Natural killer cell treated with Interleukin-12 subunit alpha and Interleukin-12 subunit beta and Interleukin-15 and Interleukin-18, amount 100 ng/mL, for 72 hours (primary cell): ENCODE results near the gene TBC1D22B. TPM values are rescaled to one million over a fixed set of nuclear protein-coding genes. Genes with fewer than 3 reads are reported as not detected.

Source experiments
- ATAC-seq, 2 donors: fragments of 150-1000 bp; cut with Tn5 transposase in 1 of 2; sonication (Bioruptor Pico), chemical (Tn5 transposase) in 1 of 2; 2 replicates each; pipeline ENCODE4 v1.10.0; 2021
- DNase-seq: peaks from one replicate; pipeline ENCODE4 v3.0.0; 2022; ENCODE audit warnings: low spot score
- H3K27ac Mint-ChIP-seq, 2 donors: 1 replicate in 1 of 2; 2 replicates in 1 of 2; pipeline ENCODE4 v1.8.0; 2022; ENCODE audit warnings: mixed read lengths in 2 of 2, mild to moderate bottlenecking in 1 of 2, moderate library complexity in 1 of 2
- H3K27me3 Mint-ChIP-seq, 2 donors: 1 replicate in 1 of 2; 2 replicates in 1 of 2; pipeline ENCODE4 v1.8.0; 2022; ENCODE audit warnings: mixed read lengths in 2 of 2
- H3K36me3 Mint-ChIP-seq: one replicate; pipeline ENCODE4 v1.8.0; 2022; ENCODE audit warnings: mixed read lengths
- H3K4me1 Mint-ChIP-seq, 2 donors: 1 replicate in 1 of 2; 2 replicates in 1 of 2; pipeline ENCODE4 v1.8.0; 2022; ENCODE audit warnings: low read depth in 2 of 2, mixed read lengths in 2 of 2, mild to moderate bottlenecking in 1 of 2
- H3K4me3 Mint-ChIP-seq: one replicate; pipeline ENCODE4 v1.8.0; 2022; ENCODE audit warnings: mixed read lengths
- H3K9me3 Mint-ChIP-seq: 2 replicates; pipeline ENCODE4 v1.8.0; 2022; ENCODE audit warnings: mixed read lengths
- total RNA-seq, 2 donors: library from RNA; stranded (reverse); gene quantifications; one replicate each; pipeline ENCODE4 v1.2.3, GENCODE V29; 2022

The TBC1D22B gene
- total RNA-seq, 2 donors from 2014 or later: 27.3 to 37.8 TPM

DNA sequence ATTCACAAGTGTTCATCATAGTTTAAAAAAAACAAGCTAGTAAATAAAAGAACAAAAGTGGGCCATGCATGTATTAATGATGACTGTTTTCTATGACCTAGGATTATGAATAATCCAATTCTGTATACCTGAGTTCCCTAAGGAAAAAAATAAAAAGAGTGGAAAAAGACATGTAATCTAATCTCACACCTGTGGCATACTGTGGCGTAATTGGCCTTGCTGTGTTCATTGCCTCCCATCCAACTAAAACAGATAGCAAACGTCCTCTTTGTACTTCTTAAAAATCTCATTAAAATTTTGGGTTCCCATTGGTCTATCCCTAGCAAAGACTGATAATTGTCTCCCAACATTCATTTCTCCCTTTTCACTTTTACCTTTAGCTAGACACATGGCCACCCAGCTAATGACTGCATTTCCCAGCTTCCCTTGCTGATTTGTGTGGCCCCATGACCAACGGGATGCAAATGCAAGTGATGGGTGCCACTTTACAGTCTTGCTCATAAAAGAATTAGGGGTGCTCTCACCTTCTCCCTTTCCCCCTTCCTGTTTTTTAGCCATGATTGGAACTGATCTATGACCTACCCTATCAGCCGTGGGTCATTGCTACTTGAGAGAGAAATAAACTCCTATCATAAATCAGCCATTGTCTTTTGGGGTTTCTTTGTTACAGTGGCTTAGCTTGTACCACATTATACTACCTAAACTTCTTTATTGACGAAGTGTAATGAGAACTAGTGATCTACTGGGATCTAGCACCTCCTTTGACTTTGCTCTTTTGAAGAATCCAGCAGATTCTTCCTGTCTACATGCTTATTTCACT, 32.0 kb upstream of the TBC1D22B start:
- Mint-ChIP-seq H3K4me3 (no peak overlapping the region), H3K4me1 (peaks cover 26 to 31% of the 10 kb centered on the region in 2 donors), H3K27ac (no peak overlapping the region), H3K9me3 (no peaks in the 10 kb centered on the region), H3K27me3 (no peaks in the 10 kb centered on the region), H3K36me3 (no peaks in the 10 kb centered on the region)
- ATAC-seq: no peak
- DNase-seq: no peak

DNA sequence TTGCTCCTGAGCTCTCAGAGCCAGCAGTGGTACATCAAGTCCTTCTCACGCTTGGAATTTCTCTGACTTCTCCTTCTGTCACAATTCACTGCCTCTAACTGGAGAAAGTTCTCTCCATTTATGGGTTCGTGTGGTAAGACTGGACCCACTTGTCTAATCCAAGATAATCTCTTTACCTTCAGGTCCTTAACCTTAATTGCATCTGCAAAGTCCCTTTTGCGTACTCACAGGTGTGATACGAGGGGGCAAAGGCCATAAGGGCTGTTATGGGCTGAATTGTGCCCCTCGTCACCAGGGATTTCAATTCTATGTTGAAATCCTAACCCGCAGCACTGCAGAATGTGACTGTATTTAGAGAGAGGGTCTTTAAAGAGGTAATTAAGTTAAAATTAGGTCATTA, 27.5 kb upstream of the TBC1D22B start:
- no peak overlapping the region for H3K4me3 Mint-ChIP-seq
- ATAC-seq (no peak), DNase-seq (no peak)
- peak overlapping the region in 1 of 2 donors; percentile 40 for H3K27ac Mint-ChIP-seq
- H3K27me3 Mint-ChIP-seq: peaks cover 2 to 12% of the 10 kb centered on the region in 2 donors
- H3K9me3 Mint-ChIP-seq: no peaks in the 10 kb centered on the region
- peaks cover 16 to 23% of the 10 kb centered on the region in 2 donors for H3K4me1 Mint-ChIP-seq
- no peaks in the 10 kb centered on the region for H3K36me3 Mint-ChIP-seq

DNA sequence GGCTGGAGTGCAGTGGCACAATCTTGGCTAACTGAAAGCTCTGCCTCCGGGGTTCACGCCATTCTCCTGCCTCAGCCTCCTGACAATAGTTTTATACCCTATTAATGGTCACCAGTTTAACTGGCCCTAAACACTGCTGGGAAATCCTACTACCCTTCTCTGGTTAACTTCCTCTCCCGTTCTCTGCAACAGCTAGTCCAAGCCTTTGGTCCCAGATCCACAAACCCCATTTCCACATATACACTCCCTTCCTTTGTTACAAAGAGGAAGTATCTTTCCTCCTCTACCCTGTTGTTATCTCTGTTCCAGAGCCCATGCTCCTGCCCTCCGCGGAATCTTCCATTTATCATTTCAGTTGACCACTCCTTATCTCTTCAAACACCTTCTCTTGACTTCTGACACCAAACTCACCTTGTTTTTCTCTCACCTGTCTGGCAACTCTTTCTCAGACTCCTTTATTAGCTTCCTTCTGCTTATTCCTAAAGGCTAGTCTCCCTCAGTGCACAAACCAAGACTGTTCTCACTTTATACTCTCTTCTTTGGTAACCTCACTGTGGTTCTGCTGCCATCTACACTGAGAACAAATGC, 25.0 kb upstream of the TBC1D22B start:
- no peaks in the 10 kb centered on the region for H3K36me3 Mint-ChIP-seq
- no peak overlapping the region for H3K27ac Mint-ChIP-seq
- peaks cover 2 to 12% of the 10 kb centered on the region in 2 donors for H3K27me3 Mint-ChIP-seq
- DNase-seq (no peak), ATAC-seq (no peak)
- no peak overlapping the region for H3K4me3 Mint-ChIP-seq
- no peaks in the 10 kb centered on the region for H3K9me3 Mint-ChIP-seq
- peaks cover 25 to 29% of the 10 kb centered on the region in 2 donors for H3K4me1 Mint-ChIP-seq

DNA sequence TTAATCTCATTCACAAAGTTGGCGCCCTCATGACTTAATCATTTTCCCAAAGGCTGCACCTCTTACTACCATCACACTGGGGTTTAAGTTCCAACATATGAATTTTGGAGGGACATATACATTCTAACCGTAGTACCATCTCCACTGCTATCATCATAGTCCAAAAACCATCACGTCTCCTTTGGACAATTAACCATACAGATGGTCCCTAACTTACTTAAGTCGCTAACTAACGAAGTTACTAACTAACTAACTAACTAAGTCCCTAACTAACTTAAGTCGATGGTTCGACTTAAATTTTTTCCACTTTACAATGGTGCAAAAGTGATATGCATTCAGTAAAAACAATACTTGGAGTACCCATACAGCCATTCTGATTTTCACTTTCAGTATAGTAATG, 24.0 kb upstream of the TBC1D22B start:
- DNase-seq: no peak
- Mint-ChIP-seq H3K4me3 (no peak overlapping the region), H3K9me3 (no peaks in the 10 kb centered on the region), H3K27ac (no peak overlapping the region), H3K27me3 (peaks cover 2 to 12% of the 10 kb centered on the region in 2 donors), H3K4me1 (peaks cover 34 to 37% of the 10 kb centered on the region in 2 donors), H3K36me3 (no peaks in the 10 kb centered on the region)
- no peak for ATAC-seq

DNA sequence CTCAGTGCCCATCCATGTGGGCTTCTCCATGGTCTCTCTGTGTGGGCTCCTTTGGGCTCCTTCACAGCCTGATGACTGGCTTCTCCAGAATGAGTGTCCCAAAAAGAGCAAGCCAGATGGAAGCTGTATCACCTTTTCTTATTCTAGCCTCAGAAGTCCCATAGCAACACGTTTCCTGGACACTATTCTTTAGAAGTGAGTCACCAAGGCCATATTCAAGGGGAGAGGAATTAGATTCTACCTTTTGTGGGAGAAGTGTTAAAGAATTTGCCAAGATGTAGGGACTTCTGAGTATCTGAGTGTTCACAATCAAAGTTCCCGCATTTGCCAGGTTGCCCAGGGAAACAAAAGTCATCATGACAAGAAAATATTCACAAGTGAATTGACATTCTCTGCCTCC, 20.7 kb upstream of the TBC1D22B start:
- H3K36me3 Mint-ChIP-seq: no peaks in the 10 kb centered on the region
- no peak for ATAC-seq
- H3K27ac Mint-ChIP-seq: peak overlapping the region; percentile 80 to 84
- H3K4me1 Mint-ChIP-seq: peaks cover 39 to 45% of the 10 kb centered on the region in 2 donors
- no peaks in the 10 kb centered on the region for H3K9me3 Mint-ChIP-seq
- H3K27me3 Mint-ChIP-seq: peaks cover 2 to 12% of the 10 kb centered on the region in 2 donors
- H3K4me3 Mint-ChIP-seq: peak overlapping the region; percentile 58
- no peak for DNase-seq

DNA sequence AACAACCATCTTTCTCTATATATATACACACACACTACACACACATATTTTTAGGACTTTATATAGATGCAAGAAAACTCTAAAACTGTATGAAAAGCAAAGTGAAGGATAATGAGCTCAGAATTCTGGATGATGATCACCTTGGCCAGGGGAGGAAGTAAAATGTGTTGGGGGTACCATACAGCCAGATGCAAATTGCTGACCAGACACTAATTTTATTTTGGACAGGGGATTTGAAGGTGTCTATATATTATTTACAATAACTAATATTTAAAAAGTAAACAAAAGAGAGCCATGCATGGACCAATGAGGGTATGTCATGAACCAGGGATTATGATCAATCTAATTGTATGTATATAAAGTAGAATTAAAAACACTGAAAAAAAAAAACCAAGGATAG, 19.8 kb upstream of the TBC1D22B start:
- no peaks in the 10 kb centered on the region for H3K9me3 Mint-ChIP-seq
- ATAC-seq (no peak), DNase-seq (no peak)
- peak overlapping the region; percentile 58 for H3K4me3 Mint-ChIP-seq
- H3K36me3 Mint-ChIP-seq: no peaks in the 10 kb centered on the region
- peaks cover 44 to 50% of the 10 kb centered on the region in 2 donors for H3K4me1 Mint-ChIP-seq
- H3K27ac Mint-ChIP-seq: peak overlapping the region; percentile 80 to 84
- peaks cover 2 to 7% of the 10 kb centered on the region in 2 donors for H3K27me3 Mint-ChIP-seq

DNA sequence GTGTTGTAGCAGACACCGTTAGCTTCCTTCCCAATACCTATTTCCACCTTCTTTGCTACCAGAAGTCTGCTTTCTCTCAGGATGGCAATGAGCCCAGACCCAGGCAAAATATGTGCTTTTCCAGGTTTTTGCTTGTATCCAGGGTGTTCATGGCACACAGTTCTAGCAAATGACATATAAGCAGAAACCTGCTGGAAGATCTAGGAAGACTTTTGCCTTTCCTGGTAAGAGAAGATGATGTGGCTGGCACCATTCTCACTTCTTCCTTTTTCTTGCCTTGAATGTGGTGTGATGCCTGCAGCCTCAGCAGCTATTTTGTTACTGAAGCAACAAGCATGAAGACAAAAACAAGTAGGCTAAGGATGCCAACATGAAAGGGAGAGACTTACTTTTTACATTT, 19.2 kb upstream of the TBC1D22B start:
- peaks cover 45 to 50% of the 10 kb centered on the region in 2 donors for H3K4me1 Mint-ChIP-seq
- H3K9me3 Mint-ChIP-seq: no peaks in the 10 kb centered on the region
- peaks cover 0 to under 1% of the 10 kb centered on the region in 2 donors for H3K27me3 Mint-ChIP-seq
- H3K27ac Mint-ChIP-seq: peak overlapping the region; percentile 80 to 100
- DNase-seq: no peak
- H3K4me3 Mint-ChIP-seq: peak overlapping the region; percentile 74
- H3K36me3 Mint-ChIP-seq: no peaks in the 10 kb centered on the region
- ATAC-seq: no peak

DNA sequence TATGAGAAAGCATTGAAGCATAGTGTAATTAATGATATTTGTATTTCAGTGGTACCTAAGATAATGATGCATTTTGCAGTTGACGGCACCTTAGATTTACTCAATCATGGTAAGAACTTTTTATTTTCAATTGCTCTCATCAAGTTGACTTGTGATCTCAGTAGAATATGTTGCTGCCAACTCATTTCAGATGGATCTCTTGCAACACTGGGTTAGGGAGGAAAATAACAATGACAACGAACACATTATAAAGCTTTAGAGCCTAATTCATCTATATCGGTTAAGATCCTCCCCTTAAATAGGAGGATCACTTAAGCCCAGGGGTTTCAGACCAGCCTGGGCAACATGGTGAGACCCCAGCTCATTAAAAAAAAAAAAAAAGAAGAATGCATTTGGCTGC, 18.0 kb upstream of the TBC1D22B start:
- peak overlapping the region; percentile 95 to 100 for H3K27ac Mint-ChIP-seq
- H3K36me3 Mint-ChIP-seq: no peaks in the 10 kb centered on the region
- no peak for DNase-seq
- H3K4me1 Mint-ChIP-seq: peaks cover 47% of the 10 kb centered on the region in 2 donors
- H3K27me3 Mint-ChIP-seq: no peaks in the 10 kb centered on the region
- ATAC-seq: peak; percentile 20 to 26
- no peaks in the 10 kb centered on the region for H3K9me3 Mint-ChIP-seq
- peak overlapping the region; percentile 85 for H3K4me3 Mint-ChIP-seq

DNA sequence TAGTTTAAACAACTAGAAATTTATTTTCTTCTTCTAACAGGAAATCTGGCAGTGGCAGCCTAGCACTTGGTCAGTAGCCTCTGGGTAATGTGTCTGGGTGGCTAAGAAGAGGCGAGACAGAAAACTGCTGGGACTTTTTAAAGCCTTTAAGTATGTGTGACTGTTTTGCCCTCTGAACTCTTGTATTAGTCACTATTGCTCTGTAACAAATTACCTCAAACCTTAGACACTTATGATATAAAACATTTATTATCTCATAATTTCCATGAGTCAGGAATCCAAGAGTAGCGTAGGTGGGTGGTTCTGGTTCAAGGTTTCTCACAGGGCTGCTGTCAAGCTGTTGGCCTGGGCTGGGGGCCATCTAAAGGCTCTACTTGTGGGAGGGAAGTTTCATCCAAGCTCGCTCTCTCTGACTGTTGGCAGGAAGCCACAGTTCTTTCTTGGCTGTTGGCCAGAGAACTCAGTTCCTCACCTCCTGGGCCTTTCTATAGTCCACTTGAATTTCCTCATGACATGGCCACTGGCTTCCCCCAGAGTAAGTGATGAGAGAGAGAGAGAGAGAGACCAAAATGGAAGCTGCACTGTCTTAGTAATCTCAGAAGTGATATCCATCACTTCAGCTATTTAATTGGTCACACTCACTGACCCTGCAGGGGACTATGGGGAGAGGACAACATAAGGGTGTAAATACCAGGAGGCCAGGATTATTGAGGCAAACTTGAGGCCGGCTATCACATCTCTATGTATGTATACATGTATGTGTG, 17.4 kb upstream of the TBC1D22B start:
- Mint-ChIP-seq H3K9me3 (no peaks in the 10 kb centered on the region), H3K27me3 (no peaks in the 10 kb centered on the region), H3K27ac (peak overlapping the region; percentile 95 to 100), H3K4me1 (peaks cover 47% of the 10 kb centered on the region in 2 donors), H3K36me3 (no peaks in the 10 kb centered on the region), H3K4me3 (peak overlapping the region; percentile 85)
- DNase-seq (peak; percentile 87), ATAC-seq (peak; percentile 91 to 93)

DNA sequence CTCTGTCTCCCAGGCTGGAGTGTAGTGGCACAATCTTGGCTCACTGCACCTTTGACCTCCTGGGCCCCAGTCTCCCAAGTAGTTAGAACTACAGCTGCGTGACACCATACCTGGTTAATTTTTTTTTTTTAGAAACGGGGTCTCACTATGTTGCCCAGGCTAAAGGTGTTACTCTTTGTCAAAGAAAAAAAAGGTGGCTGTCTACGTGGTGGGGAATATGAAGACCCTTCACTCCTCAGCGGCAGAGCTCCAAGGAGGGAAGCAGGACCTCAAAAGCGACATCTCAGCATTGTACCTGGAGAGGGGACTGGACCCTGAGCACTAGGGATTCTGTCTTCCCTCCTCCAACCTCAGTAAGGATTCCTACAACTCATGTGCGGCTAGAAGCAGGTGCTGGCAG, 16.4 kb upstream of the TBC1D22B start:
- H3K4me3 Mint-ChIP-seq: no peak overlapping the region
- DNase-seq: no peak
- peaks cover 2% of the 10 kb centered on the region for H3K36me3 Mint-ChIP-seq
- H3K27ac Mint-ChIP-seq: peak overlapping the region; percentile 90 to 100
- no peak for ATAC-seq
- no peaks in the 10 kb centered on the region for H3K9me3 Mint-ChIP-seq
- peaks cover 2% of the 10 kb centered on the region in 2 donors for H3K27me3 Mint-ChIP-seq
- H3K4me1 Mint-ChIP-seq: peaks cover 50 to 53% of the 10 kb centered on the region in 2 donors

DNA sequence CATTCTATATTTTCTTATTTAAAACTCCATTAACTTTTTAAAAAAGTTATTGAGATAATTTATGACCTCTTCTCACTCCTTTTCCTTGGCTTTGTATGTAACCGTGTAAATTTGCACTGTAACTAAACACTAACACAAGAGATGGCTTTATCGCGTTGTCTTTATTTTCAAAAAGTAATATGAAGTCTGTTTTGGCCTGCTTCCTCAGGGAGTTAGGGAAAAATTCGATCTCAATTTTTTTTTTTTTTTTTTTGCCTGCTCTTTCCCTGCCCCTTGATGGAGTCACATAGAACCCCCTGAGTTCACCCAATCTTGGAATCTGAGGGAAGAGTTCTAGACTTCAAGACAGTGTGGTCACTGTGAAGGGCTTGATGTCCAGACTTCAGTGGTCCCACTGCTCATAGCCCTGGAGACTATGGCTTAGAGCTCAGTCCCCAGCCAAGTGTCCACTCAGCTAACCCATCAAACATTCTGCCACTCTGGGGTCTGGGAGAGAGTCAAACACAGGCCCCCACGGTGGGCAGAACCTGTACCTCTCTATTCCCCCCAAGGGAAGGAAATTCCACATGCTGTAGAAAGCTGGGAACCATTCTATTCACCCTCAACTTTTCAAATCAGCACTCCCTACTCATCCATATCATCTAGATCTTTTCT, 15.7 kb upstream of the TBC1D22B start:
- H3K4me3 Mint-ChIP-seq: peak overlapping the region; percentile 62
- DNase-seq (no peak), ATAC-seq (no peak)
- H3K4me1 Mint-ChIP-seq: peaks cover 48 to 53% of the 10 kb centered on the region in 2 donors
- no peaks in the 10 kb centered on the region for H3K9me3 Mint-ChIP-seq
- H3K27ac Mint-ChIP-seq: peak overlapping the region; percentile 90 to 100
- peaks cover 4% of the 10 kb centered on the region for H3K36me3 Mint-ChIP-seq
- H3K27me3 Mint-ChIP-seq: peaks cover 2 to 5% of the 10 kb centered on the region in 2 donors

DNA sequence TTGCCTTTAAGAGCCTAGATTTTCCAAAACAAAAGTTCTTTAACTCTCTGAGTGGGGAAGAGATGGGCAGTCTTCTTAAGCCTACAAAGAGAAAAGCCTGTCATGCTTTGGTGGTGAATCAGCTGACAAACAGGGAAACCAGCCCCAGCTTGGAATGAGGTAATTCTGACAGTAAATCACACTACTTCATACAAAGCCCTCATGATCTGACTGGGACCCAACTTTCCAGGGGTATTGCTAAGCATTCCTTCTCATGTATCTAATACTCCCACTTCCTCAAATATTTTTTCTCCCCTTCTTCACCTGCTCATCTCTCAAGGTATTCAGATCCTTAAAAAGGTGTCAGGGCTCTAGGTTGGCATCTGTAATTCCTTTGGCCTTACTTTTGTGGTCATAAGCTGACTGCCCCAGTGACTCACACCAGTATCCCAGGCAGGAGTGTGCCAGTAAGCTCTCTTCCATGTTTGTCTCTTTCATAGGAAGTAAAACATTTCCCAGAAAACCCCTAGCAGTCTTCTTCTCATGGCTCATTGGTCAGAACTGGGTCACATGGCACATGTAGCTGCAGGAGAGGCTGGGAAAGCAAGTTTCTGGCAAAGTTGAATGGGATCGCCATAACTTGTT, 15.0 kb upstream of the TBC1D22B start:
- peaks cover 2 to 5% of the 10 kb centered on the region in 2 donors for H3K27me3 Mint-ChIP-seq
- peak in 1 of 2 donors; percentile 31 for ATAC-seq
- peaks cover 42 to 46% of the 10 kb centered on the region in 2 donors for H3K4me1 Mint-ChIP-seq
- H3K27ac Mint-ChIP-seq: peak overlapping the region; percentile 90 to 100
- H3K9me3 Mint-ChIP-seq: no peaks in the 10 kb centered on the region
- H3K4me3 Mint-ChIP-seq: peak overlapping the region; percentile 62
- no peak for DNase-seq
- peaks cover 4% of the 10 kb centered on the region for H3K36me3 Mint-ChIP-seq
